TTC549 (cell line): ENCODE measurements around the gene CDKAL1.
"Not testable (repeated sequence)": the region's sequence is repeated elsewhere in the genome, so short reads cannot be mapped to it uniquely, and the experiment has no call there.

Experiments used
- FAIRE-seq: peaks from 2 replicates; lab custom pipeline; 2012; peaks lifted over from hg19 to GRCh38; lab: Jason Lieb, UNC

CDKAL1 gene

DNA sequence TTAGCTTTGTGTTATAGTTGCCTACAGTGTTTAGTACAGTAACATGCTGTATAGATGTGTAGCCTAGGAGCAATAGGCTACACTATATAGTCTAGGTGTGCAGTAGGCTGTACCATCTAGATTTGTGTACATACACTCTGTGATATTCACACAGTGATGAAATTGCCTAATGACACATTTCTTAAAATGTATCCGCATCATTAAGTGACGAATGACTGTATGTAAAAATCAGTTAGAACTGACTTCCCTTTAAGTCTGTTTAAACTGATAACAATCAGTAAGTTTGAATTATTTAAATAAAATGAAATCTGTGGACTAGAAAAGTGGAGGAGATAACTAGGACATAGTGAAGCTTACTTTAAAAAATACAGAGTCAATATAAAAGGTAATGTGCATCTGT is 176.1 kb downstream of the CDKAL1 start:
- no peak for FAIRE-seq

DNA sequence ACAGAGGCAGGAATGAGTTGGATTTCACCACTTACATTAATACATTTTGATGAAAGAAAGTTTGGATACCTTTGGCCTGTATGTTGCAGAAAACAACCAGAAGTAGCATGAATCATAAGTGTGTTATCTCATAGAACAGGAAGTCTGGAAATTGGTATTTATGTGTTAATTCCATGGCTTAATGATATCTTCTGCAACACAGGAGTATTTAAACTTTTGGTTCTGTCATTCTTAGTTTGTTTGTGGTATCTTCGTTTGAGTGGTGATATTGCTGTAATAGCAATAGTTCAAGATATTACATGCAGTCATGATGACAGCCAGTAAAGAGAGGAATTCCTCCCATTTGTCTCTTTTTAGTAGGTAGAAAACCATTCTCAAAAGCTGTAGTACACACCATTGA is 177.3 kb downstream of the CDKAL1 start:
- FAIRE-seq, result no peak

DNA sequence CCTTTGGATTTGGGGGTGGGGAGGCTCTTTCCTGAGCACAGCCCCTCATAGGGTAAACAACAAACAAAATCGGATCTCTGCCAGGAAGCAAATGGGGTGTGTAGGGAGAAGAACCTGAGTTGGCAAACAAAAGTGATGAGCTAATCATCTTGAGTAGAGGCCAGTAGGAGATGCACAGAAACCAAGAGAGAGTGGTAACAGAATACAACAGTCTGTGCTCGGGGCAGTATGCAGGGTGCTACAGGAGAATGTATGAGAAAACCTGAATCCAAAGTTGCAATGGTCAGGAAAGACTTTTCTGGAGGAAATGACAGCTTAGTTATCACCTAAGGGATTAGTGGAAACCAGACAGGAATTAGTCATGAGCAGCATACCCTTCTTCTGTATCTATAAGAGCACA is 177.8 kb downstream of the CDKAL1 start:
- no peak for FAIRE-seq

DNA sequence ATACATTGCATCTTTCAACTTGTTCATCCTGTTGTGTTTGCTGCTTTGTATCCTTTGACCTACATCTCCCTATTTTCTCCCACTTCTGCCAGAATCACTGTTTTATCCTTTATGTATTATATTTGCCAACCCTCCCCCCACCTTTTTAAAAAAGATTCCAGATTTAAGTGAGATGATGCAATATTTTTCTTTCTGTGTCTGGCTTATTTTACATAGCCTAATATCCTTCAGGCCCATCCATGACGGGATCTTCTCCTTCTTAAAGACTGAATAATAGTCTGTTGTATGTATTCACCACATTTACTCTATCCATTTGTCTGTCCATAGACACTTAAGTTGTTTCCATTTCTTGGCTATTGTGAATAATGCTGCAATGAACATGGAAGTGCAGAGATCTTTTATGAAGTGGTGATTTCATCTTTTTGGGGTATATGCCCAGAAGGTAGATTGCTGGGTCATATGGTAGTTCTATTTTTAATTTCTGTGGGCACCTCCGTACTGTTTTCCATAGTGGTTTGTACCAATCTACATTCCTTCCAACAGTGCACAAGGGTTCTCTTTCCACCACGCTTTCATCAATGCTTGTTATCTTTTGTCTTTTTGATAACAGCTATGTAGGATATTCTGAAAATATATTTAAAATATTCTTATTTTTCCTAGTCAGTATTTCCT is 181.0 kb downstream of the CDKAL1 start:
- FAIRE-seq, result no peak

DNA sequence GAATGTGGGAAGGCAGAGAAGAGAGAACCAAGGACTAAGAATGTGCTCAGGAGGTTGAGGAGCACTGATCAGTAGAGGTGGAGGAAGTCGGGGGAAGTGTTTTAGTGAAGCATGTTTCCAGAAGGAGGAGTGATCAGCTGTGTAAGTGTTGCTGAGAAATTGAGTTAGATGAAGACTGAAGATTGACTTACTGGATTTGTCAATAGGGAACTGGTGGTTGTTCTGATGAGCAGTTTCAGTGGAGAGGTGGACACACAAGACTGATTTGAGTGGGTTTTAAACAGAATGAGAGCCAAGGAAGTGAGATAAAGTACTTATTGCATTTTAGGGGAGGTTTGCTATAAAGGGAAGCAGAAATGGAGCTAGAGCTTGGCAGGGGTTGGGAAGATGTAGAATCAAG is 182.6 kb downstream of the CDKAL1 start:
- no peak for FAIRE-seq

DNA sequence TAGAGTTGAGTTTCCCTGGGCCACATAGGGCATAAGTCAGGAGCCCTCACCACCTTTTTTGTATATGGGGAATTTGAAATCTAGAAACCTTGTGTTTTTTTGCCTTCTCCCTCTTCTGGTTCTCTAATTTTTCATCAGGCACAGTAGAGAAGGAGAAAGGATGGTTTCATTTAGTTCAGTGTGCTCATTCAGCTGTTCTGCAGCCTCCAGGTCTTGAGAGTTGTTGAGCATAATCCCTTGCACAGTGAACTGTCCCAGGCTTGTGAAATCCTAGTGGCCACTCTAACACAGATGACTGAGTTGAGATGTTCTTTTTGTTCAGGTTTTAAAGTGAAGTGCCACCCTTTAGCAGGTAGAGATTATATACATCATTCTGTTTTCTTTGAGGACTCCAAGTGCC is 183.5 kb downstream of the CDKAL1 start:
- no peak for FAIRE-seq

DNA sequence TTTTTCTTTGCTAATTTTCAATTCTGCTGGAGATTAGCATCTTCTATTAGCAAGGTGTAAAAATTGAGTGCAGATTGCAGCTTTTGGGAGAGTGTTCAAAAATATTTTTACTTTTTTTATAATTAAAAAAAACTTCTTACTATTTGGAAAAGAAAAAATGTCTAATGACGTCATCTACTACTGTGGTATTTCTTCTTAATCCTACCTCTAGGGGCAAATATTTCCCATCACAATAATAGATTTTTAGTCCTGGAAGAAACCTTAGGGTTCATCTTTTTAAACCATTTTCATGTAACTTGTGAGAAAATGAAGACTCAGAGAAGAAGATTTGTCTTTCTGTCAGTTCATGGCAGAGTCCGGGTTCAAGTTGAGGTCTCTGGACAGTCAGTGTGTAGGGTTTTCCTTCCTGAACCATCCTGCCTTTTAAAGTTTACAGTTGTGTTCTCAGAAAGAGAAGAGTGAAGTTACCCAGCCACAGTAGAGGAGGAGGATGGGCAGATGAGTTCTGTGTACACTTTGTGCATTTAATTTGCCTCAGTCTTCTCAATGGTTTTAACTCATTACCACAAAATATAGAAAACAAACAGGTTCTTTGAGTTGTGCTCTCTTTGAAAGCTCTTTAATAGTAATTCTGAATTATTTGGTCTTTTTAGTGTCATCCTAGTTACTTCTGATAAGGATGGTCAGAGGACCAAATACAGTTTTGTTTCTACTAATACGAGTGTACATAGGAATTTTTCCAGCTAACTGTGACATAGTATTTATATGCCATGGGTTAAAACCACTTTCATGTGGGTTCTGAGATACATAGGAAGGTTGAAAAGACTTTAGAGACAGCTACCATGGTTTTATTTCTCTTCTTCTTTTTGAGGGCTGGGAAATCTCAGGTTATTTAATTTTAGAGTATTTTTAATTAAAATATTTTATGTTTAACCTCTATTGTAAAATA is 184.7 kb downstream of the CDKAL1 start:
- FAIRE-seq, result no peak

DNA sequence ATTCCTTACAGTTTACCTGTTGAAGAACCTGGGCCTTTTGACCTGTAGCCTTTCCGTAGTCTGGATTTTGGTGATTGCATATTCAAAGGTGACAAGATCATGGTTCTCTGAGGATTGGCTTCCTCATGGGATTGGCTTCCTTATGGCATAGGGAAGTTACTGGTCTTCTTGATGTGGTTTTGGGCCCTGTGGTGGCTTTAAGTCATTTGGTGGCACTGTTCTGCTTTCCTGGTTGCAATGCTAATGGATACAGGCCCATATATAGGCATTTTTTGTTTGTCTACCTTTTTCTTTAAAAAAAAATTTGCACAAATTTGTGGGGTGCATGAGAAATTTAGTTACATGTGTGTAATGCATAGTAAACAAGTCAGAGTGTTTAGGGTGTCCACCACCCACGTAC is 185.7 kb downstream of the CDKAL1 start:
- FAIRE-seq, result no peak

DNA sequence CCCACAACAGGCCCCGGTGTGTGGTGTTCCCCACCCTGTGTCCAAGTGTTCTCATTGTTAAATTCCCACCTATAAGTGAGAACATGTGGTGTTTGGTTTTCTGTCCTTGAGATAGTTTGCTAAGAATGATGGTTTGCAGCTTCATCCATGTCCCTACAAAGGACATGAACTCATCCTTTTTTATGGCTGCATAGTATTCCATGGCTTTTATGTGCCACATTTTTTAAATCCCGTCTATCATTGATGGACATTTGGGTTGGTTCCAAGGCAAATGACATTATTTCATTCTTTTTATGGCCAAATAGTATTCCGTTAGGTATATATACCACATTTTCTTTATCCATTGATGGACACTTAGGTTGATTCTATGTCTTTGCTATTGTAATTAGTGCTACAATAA is 186.9 kb downstream of the CDKAL1 start:
- FAIRE-seq, result not testable (repeated sequence)

DNA sequence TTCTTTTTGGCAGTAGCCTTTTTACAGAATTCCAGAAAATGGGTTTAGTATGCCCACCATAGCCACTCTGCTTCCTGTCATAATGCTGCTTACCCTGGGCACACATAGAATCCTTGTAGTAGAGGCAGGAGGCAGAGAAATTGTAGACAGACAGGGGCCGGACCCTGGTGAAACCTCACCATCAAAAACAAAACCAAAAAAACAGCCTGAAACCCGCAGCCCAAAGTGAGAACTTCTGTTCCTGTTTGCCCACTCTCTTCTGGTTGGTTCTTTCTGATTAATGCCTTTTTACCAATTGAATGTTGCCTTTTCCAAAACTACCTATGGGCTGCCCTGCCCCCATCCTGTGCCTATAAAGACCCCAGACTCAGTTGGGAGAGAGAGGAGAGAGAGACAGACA is 188.2 kb downstream of the CDKAL1 start:
- no peak for FAIRE-seq

DNA sequence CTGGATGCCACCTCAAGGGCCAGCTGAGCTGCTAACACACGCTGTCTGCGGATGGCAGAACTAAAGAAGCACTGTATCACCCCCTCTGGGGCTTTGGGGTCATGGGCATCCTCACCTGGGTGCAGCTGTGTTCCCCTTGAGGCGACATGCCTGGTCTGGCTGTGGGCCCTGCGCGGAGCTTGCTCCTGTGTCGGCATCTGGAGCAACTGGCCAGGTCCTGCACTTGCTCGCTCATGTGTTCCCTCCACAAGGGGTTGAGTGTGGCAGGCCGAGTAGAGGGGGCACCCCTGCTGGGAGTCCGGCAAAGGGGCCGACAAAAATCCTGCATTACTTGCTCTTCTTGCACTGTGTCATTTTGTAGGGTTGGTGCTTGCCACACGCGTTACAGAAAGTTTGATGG is 189.0 kb downstream of the CDKAL1 start:
- no peak for FAIRE-seq

DNA sequence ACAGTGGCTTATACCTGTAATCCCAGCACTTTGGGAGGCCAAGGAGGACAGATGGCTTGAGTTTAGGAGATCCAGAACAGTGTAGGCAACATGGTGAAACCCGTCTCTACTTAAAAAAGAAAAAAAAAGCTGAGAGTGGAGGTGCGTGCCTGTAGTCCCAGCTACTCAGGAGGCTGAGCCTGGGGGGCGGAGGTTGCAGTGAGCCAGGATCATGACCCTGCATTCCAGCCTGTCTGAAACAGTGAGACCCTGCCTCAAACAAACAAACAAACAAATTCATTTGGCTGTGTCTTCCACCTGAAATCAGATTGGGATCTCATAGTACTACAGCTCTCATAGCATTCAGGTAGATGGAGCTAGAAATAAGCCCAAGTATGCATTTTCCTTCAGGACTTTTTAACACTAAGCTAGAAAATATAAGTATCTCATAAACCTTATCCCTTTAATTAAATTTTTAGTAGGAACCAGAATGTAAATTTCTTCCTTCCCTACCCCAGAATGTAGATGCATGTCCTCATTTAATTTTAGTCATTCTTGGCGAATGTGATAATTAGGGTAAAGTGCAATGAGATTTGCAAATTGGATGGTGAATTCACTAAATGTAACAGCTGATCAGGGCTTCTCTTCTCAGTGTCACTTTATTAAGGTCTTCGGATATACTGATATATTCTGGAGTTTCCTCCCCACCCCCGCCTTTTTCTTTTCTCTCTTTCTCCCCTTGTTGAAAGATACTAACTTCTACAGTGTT is 190.4 kb downstream of the CDKAL1 start:
- no peak for FAIRE-seq

DNA sequence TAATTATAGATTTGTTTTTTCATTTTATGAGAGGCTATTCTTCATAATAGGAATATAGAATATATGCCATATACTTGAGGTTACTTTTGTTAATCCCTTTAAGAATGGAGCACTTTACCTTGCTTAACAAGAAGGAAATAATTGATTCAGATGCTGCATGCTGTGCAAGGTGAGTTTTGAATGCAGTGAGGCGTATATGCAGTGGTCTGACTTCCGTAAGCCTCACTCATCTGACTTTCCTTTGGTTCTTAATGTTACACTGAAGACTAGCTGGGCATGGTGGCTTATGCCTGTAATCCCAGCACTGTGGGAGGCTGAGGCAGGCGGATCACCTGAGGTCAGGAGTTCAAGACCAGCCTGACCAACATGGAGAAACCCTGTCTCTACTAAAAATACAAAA is 191.0 kb downstream of the CDKAL1 start:
- not testable (repeated sequence) for FAIRE-seq

DNA sequence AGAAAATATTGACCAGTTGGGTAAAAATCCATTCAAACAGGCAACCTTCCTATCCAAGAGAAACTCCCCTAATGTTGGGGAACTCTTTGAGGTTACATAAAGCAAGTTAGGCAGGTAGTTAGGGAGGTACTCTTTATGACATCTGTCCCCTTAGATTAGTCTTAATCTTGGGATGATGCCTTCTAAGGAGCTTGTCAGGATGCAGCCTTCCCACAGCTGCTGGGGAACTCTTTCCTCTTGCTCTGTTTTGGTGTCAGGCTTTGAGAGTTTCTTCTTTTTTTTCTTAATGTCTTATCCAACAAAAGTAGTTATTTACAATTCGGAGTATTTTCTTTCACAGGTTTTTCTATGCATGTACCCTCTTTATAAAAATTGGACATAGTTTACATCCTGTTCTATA is 194.8 kb downstream of the CDKAL1 start:
- no peak for FAIRE-seq

DNA sequence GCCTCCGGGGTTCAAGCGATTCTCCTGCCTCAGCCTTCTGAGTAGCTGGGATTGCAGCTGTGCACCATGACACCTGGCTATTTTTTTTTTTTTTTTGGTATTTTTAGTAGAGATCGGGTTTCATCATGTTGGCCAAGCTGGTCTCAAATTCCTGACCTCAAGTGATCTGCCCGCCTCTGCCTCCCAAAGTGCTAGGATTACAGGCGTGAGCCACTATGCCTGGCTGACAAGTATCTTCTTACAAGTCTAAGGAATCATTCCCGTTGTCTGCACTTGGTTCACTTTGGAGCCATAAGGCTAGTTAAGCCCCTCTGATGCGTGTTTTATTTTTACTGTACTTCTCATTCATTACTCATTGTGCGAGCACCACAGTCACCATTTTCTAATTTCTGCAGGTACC is 198.1 kb downstream of the CDKAL1 start:
- FAIRE-seq, result not testable (repeated sequence)

DNA sequence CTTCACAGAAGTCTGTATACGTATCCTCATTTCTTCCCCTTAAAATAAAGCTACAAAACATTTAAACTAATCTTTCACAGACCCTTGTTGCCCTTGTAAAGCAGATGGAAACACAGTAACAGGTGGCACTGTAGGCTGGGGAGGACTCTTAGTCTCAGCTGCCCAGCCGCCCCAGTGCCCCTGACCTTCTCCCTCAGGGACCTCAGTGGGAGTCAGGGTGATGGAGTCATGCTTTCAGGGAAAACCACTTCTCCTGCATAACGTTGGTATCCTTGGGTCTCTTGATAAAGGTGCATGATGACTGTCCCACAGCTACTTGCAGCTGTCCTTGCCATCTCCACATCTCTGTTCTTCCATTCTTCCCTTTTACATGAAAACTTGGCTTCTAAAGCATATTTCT is 198.6 kb downstream of the CDKAL1 start:
- FAIRE-seq, result no peak

DNA sequence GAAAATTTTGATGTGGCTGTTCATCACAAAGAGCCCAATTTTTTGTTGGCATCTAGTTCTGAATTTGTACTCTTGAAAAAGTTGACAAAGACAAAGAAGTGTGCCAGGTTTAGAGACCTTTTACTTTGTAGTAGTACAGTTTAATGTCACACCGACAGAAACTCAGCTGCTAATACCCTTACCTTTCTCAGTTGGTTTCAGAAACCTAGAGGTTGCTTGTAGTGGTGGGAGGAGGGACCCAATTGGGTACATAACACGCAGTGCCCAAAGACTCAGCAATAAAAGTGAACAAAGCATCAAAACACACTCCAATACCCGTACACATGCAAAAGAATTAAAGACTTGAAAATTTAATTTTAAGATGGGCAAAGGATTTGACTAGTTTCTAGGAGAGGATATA is 203.7 kb downstream of the CDKAL1 start:
- no peak for FAIRE-seq

DNA sequence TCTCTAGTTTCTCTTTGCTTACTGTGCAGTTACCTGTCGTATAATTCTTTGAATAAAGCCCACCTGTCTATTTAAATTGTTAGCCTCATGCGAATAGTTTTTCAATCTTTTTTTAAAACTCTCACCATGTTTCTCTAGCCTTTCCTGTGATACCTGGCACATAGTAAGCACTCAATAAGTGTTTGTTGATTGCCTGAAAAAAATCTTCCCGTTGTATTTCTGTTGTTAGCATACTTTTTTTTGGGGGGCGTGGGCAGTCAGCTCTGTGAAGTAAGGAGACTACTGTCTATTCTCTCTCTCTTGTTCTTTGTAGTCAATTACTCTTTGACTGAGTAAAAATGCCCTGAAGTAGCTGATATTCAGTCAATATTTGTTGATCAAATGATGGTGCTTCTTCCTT is 205.8 kb downstream of the CDKAL1 start:
- no peak for FAIRE-seq

DNA sequence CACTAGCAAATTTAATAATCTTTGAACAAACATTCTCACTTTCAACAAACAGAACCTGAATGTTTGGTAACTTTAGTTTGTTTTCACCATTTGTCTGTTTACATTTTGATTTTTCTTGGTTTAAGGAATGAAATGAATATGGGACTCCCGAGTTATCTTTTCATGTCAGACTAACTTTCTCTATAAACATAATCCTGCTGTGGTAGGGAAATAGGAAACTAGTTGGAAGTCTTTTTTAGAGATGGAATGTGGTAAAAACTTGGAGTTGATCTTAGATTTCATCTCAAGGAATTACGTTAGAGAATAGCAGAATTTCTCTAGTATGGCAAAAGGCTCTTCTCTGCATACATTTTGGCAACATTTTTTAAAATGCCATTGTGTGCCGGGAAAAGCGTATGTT is 206.5 kb downstream of the CDKAL1 start:
- FAIRE-seq, result no peak

DNA sequence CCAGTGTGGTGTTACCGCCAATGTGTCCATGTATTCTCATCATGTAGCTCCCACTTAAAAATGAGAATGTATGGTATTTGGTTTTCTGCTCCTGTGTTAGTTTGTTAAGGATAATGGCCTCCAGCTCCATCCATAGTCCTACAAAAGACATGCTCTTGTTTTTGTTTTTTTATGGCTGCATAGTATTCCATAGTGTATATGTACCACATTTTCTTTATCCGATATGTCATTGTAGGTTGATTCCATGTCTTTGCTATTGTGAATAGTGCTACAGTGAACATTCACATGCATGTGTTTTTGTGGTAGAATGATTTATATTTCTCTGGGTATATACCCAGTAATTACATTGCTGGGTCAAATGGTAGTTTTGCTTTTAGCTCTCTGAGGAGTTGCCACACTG is 207.2 kb downstream of the CDKAL1 start:
- FAIRE-seq, result no peak

DNA sequence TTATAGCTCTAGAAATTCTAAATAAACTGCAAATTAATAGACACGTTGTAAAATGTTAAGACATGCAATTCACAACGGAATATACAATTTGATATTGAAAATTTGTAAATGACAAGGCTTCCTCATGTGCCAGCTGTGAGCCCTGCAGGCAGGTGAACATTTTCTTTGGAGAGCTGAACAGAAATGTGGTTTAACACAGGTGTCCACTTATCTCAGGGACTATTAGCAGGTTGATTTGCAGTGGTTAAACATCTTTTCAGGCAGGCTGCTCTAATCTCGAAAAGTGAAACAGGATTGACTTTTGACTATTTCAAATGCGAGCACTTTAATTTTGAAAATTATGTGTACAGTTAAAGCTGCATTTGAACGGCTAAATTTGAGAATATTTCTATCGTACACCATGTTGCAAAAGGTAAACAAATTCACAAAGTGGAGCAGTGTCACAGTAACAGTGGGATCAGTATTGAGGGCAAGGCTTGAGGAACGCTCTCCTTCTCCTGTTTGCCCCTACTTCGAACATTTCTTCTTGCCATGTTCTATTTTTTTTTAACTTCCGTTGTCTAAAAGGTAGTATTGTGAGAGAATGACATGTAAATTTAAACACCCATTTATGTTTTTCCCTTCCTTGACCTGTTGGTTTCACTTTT is 210.8 kb downstream of the CDKAL1 start:
- FAIRE-seq, result no peak

DNA sequence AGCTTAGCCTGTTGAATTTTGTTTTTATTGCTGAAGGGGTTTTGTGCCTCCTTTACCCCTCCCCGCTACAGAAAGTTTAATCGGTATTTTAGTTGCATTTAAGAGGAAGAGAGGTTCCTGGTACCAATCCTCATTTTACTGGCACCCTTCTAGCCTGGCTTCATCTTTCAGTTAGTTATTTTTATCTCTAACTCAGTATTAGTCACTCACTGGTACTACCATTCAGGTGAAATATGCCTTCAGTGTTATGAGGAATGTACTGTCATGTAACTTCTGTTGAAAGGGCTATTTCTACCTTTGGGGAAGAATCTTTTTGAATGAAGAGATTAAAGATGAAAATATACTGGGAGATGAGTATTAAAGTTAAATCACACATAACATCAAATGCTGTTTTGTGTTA is 211.8 kb downstream of the CDKAL1 start:
- no peak for FAIRE-seq
